ENCODE results near the gene ENTHD1.
"Not testable (repeated sequence)": the region's sequence is repeated elsewhere in the genome, so short reads cannot be mapped to it uniquely, and the experiment has no call there.

ENTHD1 gene

DNA sequence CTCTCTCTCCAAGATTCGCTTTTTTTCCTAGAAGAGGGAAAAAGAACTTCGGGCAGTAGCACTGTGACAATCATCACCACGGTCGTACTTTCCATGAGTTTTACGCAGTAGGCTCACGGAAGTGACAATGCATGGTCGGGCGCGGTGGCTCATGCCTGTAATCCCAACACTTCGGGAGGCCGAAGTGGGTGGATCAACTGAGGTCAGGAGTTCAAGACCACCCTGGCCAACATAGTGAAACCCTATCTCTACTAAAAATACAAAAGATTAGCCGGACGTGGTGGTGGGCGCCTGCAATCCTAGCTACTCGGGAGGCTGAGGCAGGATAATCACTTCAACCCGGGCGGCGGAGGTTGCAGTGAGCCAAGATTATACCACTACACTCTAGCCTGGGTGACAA lies 30.7 kb upstream of the ENTHD1 start:
- no peak for DNase-seq

DNA sequence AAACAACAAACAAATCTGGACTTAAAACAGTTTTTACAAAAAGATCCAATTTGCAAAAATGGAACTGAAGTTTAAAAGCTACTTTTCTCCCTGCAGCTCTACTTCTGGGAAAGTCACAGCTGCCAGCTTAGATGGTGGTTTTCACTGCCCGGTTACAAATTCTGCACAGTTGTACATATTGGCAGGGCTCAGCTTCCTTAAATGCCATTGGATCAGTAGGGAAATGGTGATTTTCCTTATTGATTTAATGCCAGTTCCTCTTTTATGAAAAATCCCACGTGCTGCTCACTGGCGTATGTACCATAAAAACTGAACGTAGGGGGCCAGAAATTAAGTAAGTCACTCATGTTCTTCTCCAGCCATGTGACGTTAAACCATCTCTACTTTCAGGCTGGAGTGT lies 30.1 kb upstream of the ENTHD1 start:
- no peak for DNase-seq

DNA sequence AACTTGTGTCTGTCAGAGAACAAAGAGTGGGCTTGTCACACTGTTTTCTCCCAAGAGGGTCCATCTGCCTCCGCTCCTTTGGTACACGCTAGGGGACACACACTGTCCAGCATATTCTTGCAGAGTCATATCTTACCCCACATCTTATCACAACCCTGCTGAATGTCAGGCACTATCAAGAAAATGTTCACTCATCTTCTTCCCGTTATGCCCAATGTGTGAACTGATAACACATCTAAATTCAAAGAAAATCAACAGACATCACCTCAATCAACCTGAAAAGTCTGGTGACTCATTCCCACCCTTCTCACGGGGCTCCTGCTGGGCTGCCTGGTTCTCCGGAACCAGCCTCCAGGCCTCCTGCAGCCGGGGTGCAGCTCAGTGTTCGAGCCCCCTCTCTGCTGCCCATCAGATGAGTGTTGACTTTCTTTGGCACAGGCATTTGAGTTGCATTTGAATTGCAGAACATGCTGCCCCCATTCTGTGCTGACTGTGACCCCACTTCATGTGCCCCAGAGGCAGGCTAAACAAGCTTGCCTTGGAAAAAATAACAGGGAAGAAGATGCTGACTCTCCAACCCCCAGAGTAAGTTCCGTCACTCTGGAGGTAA lies 26.7 kb upstream of the ENTHD1 start:
- DNase-seq, result no peak

DNA sequence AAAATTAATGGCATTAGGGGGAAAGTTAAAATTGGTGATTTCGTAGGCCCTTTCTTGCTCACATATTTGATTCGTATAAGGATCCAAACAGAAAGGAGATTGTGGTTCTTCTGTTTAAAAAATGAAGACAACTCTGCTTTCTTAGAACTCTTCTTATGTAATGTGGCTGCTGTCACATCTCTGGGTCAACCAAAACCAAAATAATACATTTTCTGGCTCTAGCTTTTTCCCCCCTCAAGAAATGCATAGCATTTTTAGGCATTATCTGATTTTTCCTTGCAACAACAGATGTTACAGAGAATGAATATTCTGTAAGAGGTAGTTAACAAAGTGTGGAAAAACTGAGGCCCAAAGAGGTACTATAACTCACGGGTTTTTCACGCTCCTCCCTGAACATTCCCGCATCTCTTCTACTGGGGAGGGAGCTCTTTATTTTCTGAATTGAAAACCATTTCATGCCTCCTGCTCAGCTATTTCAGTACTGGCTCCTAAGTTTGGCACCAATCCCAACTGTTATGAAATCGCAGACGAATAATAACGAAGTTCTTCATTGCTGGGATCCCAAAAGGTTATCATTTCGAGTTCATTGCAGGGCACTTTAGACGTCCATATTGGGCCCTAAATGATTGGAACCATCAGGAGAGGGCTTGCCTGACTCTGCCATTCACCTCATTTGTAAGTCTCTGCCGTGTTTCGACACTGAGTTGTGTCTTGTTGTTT lies 24.4 kb upstream of the ENTHD1 start:
- DNase-seq, result no peak

DNA sequence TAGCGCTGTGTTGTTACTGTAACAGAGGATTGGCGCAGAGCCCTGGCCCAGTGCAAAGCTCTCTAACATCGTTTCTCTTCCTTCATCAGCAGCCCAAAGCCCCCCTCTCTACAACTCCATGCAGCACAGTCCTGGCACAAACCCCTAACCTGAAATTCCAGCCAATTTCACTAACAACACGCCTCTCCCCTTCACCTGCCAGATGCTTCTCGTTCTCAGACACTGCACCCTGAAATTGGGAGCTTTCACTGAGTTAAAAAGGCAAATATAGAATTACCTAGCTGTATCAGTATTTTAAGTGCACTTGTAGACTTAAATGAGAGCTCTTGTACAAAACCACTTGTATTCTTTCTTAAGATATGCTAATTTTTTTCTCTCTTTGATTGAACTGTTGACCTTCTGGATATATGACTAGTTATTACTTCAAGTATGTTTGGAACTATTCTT lies 23.7 kb upstream of the ENTHD1 start:
- no peak for DNase-seq

DNA sequence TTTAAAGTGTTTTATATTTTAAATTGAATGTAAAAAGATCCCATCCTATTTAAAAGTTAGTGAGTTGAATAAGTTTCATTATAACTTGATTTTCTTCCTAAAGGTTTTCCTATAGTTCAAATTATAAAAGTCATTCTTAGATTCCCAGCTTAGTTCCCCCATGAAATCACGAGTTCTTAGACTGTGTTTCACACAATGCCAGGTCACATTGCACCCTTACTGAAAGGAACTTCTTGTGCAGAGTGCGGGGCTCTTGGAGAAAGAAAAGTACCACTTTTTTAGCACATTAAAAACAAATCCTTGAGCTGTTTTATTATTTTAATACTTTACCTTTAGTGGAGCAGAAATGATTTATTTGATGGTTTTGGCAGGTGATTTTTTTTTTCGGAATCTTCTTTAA lies 22.9 kb upstream of the ENTHD1 start:
- no peak for DNase-seq

DNA sequence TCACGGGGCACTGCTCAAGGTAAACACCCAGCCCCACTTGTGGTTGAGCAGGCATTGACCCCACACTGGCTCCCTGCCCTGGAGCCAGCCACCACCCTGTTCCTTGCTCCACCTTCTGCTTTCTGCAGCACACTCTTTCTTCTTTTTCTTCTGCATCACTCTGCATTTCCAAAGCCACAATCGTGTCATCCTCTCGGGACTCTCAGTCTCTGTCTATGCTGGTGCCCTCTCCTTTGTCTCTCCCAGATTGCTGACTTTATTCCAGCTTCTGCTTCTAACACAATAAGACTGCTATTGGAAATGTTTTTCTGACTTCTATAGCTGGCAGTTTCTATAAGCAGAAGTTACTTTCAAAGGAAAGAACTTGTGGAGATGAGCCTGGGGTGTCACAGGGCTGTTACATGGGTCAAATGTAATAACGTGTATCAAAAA lies 21.8 kb upstream of the ENTHD1 start:
- no peak for DNase-seq

DNA sequence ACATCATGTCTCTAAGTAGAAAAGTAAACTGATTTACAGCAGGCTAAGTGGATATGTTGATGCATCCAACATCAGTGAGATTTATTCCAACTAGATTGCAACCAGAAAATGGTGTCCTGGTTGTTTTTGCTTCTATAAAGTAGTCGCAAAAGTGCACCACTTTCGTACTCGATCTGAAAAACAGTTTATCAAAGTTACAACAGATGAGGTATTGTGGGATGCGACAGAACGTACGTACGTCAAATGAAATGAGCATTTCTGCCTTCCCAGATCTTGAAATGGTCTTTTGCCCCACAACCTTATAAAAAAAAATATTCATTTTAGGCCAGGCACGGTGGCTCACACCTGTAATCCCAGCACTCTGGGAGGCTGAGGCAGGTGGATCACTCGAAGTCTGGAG lies 21.0 kb upstream of the ENTHD1 start:
- DNase-seq, result no peak

DNA sequence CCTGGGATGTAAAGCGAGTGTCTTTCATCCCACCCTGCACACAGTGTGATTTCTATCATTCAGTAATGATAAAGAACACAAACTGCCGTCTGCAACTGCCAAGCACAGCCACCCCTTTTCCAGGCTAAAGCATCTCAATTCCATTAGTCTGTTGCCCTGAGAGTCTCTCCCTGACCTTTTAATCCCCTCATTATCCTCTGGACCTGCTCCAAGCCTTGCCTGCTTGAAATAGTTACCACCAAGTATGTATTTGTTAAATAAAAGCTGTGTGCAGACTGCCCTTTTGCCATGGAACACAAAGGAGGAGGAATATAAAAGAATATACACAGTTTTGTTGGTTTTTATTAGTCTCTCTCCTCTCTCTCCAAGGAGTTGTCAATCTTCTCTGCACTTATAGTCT lies 20.3 kb upstream of the ENTHD1 start:
- DNase-seq, result no peak

DNA sequence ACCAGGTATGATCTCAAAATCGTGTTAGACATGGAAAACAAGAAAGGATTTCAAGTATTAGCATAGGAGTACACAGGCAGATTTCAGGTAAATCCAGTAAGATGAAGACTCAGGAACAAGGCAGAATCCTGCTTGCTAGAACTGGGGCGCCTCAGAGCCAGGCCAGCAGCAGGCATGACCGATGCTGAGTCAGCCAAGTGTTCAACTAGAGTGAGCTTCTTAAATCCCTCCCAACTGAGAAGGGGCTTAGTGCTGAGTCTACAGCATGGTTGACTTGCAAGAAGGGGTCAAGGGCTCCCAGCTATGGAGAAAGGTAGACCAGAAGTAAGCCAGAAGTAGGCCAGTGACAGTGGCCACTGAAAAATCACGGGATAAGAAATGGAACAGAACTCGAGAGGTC lies 19.8 kb upstream of the ENTHD1 start:
- no peak for DNase-seq

DNA sequence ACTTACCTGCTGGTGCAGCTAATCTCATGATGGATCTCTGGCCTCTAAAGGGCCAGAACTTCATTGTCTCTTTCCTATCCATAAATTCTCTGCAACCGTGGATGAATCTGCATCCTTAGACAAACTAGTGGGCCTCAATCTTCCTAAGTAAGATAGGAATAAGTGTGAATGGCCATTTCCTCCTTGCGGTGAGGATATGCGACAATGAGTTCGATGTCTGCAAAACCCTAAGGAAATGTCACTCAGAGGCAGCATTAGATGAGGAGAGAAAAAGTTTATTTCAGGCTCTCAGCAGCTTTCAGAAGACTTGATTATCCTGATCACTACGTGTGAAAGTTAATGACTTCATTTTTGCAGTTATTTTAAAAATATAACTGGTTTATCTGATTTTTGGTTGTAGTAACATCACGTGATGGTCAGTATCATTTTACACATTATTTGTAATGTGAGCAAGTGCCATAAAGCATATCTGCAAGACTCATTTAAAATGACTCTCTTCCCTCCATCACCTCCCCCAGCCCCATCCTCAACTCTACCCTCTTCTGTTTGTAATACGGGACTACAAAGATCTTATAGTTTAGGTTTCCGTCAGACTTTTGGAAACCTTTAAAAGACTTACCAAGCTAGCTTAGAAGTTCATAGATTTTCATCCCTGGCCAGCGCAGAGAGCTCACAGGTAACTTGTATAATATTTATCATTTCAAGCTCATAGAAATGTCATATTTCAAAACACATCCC lies 17.5 kb upstream of the ENTHD1 start:
- no peak for DNase-seq

DNA sequence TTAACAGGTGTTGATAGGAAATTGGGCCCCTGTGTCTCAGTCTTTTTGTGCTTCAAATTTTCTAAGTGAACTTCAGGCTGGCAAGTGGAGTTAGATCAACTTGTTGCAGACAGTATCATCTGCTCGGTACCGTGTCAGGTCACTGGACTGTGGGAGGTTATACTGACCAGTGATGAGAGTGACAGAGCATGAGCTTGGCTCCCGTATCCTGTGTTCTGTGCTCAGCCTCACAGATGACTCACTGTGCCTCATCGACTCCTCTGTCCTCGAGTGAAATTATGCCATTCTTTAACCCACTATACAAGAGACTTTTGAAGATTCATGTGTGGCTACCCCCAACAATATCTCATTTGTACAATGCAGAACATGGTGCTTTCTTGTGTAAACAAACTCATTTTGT lies 15.2 kb upstream of the ENTHD1 start:
- no peak for DNase-seq

DNA sequence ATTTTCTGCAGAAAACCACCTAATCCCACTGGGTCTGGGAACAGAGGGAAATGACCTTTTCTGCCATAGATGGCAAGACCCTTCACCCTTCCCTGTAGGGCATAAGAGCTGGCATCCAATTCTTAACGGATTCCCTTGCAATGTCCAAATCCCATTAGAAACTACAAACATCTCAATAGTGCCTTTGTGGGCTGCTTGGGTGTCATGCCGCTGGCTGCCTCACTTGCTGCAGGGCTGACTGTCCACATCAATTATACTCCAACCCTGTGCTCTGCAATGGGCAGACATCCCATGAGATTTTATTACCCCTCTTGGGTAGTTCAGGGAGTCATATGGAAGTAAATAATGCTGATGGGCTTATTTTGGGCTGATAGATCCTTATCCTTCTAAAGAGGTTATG lies 14.6 kb upstream of the ENTHD1 start:
- no peak for DNase-seq

DNA sequence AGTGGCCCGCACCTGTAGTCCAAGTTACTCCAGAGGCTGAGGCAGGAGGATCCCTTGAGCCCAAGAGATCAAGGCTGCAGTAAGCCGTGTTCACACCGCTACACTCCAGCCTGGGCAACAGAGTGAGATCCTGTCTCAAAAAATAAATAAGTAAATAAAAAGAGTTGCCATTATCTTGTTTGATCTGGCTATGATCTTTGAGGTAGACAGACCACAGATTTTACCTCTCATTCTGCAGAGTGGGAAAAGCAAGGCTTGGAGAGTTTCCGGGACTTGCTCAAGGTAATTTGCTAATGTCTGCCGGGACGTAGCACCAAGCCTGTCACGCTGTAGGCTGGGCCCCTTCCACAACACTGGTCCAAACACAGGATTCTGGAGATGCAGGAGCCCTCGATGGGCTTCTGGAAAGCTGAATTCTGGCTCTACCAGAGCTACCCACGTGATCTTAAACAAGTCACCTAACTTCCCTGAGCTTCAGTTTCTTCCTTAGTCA lies 14.1 kb upstream of the ENTHD1 start:
- no peak for DNase-seq

DNA sequence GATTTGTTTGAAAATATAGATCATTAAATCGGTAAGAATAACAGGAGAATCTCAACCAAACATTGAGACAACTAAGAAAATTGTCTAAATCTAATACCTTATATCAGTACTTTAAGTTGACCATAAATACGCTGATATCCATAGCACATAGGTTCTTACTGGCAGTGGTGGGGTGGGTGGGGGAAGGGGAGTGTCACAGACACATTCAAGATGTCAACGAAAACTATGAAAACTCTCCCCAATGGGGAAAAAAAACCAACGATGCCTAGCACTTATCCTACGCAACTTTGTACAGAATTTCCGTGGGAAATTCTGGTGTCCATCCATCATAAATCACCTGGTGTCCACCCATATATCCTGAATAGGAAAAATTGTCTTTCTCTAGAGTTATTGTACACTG lies 13.5 kb upstream of the ENTHD1 start:
- DNase-seq, result no peak

DNA sequence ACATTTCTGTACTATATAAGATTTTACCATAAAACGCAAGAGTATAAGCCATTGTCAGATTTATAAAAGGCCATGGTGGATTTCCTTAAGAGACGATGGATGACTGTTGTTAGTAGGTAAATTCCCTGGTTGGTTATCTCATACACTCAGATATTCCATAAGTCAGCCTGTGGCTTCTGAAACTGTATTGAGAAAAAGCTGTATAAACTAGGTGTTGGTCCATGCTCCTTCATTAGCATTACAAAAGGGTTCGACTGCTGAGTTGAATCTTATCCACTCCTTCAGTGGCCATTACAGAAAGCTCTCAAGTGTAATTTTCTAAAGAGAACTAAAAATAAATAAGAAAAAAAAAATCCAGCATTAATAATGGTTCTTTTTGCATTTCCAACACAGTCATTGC lies 12.6 kb upstream of the ENTHD1 start:
- DNase-seq, result no peak

DNA sequence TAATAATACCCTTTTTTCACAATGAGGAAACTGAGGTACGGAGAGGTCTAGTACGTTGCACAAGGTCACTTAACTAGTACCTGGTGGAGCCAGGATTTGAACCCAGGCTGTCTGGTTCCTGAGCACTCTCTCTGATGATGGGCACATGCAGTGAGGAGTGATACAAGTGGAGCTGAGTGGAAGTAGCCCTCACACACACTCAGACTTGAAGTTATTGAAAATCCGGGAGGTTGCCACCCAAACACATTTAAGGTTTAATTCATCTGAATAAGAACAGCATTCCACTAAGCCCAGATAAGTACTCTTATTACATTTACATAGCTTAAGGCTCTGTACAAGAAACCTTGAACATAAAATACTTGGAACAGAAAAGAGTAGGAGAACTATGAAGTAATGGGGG lies 12.1 kb upstream of the ENTHD1 start:
- no peak for DNase-seq

DNA sequence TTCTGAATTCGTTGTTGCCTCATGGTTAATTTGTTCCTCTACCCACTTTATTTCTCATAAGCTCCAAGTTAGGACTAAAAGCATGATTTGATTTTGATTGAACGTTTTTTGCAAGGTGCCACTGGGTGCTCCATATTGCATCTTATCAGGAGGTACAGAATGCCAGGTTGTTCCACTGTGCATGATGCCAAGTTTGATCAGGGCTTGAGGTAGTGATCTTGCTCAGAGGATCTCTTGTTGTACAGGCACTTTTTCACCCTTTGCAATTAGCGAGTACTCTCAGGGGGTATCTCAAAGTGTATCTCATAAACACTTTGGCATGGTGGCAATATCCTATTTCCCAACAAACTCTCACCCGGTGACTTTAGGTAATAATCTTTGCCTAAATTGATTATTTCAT lies 11.3 kb upstream of the ENTHD1 start:
- no peak for DNase-seq

DNA sequence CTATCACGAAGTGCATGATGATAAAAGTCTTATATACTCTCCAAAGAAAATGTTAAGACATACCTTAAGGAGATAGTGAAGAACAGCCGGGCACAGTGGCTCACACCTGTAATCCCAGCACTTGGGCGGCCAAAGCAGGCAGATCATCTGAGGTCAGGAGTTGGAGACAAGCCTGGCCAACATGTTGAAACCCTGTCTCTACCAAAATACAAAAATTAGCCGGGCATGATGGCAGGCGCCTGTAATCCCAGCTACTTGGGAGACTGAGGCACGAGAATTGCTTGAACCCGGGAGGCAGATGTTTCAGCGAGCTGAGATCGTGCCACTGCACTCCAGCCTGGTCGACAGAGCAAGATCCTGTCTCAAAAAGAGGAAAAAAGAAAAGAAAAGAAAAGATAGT lies 10.5 kb upstream of the ENTHD1 start:
- not testable (repeated sequence) for DNase-seq

DNA sequence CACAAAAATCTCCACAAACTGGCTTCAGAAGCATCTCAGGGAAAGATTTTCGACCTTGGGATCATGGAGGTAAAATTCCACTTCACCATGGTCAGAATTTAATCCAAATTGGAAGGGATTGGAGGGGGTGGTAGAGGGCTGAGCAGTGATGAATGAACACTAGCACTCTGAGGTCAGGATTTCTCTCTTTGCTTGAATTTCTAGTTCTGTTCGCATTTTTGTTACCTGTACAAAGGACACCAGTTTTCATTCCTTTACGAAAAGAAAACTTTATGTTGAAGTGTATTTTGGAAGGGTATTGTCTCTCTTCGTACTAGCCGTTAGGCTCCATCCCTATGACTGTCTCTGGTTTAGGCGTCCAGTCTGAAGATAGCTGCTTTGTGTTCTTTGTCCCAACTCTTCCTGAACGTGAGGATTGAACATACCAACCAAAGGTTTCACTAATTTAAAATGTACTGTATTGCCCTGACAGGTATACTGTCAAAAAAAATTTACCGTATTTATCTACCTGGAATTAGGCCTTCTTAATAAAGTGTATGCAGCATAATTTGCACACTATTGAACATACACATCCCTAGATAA lies 8.1 kb upstream of the ENTHD1 start:
- no peak for DNase-seq

DNA sequence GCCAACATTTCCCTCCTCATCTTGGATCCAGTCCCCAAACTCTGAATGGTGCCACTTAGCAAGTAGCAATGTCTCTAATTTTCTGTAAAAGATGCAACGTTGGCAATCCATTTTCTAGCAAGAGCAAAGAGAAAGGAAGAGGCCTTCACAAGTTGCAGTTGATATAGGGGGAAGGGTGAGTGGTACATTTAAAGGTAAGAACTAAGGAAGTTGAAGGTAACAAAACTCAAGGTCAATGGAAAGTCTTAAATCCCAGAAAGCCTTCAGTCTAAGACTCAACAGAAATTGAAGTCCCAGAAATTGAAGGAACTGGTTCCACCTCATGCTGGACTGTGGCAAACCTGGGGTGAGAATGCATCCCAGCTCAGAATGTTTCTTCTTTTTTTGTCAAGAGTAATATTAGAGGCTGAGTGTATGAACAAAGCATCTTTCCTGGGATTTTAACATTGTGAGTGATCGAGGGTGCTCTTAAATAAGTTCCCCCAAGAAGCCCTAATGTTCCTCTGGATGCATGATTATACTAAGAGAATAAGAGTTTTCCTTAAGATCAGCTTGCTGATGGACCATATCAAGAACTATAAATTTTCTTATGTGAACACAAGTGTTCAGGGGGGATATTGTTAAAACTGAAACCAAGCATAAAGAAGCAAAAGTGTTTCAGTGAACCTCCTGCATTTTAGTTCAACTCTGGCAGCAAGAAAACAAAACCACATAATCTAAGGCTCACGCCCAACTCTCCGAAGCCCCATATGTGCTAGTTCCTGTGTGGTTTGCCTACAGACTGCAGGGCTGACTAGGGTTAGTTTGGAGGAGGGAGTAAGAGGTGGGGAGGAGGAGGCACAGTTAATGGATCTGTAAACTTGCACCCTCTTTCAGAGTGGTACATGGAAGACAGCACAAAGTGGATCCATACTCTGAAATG lies 7.0 kb upstream of the ENTHD1 start, which contains the start of gene GRAP2:
TSS of gene GRAP2 (plus strand) at position 779 of the 922 bp plus-strand sequence. CDS start 46,023 bp downstream, outside the sequence.
- DNase-seq, result no peak

DNA sequence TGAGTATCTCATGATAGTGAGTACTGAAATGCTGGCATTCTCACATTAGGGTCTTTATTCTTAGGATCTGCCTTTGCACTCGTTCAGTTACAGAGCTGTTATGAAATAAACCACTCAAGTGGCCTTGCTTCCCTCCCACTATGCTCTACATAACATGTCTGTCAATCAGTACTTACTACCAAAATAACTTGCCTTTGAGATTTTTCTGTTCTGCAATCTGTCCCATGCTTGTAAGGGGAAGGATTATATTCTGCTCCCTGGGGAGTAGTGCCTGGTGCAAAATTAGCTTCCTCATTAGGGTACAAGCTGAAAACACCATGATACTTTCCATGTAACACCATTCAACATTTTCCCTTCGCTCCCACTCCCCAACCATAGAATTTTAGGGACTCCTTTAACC lies 5.4 kb upstream of the ENTHD1 start:
- no peak for DNase-seq
